Astrocyte (in vitro differentiated cells and primary cell): ENCODE data around the gene SCN8A. TPM values are rescaled to one million over a fixed set of nuclear protein-coding genes. Genes with fewer than 3 reads are reported as not detected.

Experiments
- DNase-seq: peaks from one replicate; pipeline ENCODE4 v3.0.0-alpha.2; 2010; ENCODE audit warnings: low read depth
- FAIRE-seq: peaks from 2 replicates; lab custom pipeline; 2011; peaks lifted over from hg19 to GRCh38; lab: Jason Lieb, UNC
- H2AFZ ChIP-seq: 2 replicates; pipeline ENCODE4 v1.6.0; 2012; ENCODE audit warnings: low read depth, low read length, inconsistent platforms
- H3K27ac ChIP-seq: 2 replicates; pipeline ENCODE4 v1.5.1; 2011; ENCODE audit warnings: low read depth, low read length, inconsistent platforms
- H3K27me3 ChIP-seq: 2 replicates; pipeline ENCODE4 v1.6.0; 2011; ENCODE audit warnings: low read length, inconsistent platforms; ENCODE audit not compliant: insufficient read depth
- H3K36me3 ChIP-seq: 2 replicates; pipeline ENCODE4 v1.5.1; 2011; ENCODE audit warnings: low read length, inconsistent platforms; ENCODE audit not compliant: insufficient read depth
- H3K4me1 ChIP-seq: 2 replicates; pipeline ENCODE4 v1.5.1; 2011; ENCODE audit warnings: low read length, inconsistent platforms; ENCODE audit not compliant: insufficient read depth
- H3K4me2 ChIP-seq: 2 replicates; pipeline ENCODE4 v1.6.0; 2012; ENCODE audit warnings: low read length, inconsistent platforms
- H3K4me3 ChIP-seq: 2 replicates; pipeline ENCODE4 v1.5.1; 2011; ENCODE audit warnings: low read depth, mild to moderate bottlenecking, low read length, inconsistent platforms; ENCODE audit not compliant: insufficient read depth
- H3K79me2 ChIP-seq: 2 replicates; pipeline ENCODE4 v1.6.0; 2012; ENCODE audit warnings: mild to moderate bottlenecking, low read length, inconsistent platforms; ENCODE audit not compliant: insufficient read depth
- H3K9ac ChIP-seq: 2 replicates; pipeline ENCODE4 v1.6.0; 2012; ENCODE audit warnings: mild to moderate bottlenecking, low read length, inconsistent platforms
- H3K9me3 ChIP-seq: 2 replicates; pipeline ENCODE4 v1.5.1; 2012; ENCODE audit warnings: low read depth, mild to moderate bottlenecking, low read length, inconsistent platforms; ENCODE audit not compliant: insufficient read depth
- H4K20me1 ChIP-seq: 2 replicates; pipeline ENCODE4 v1.6.0; 2012; ENCODE audit warnings: low read length, inconsistent platforms; ENCODE audit not compliant: insufficient read depth
- H3K27ac Mint-ChIP-seq: one replicate; pipeline ENCODE4 v1.8.0; 2021; ENCODE audit warnings: mild to moderate bottlenecking, mixed read lengths; ENCODE audit not compliant: unreplicated experiment
- H3K27me3 Mint-ChIP-seq: one replicate; pipeline ENCODE4 v1.8.0; 2021; ENCODE audit warnings: low read depth, mixed read lengths; ENCODE audit not compliant: unreplicated experiment
- H3K36me3 Mint-ChIP-seq: one replicate; pipeline ENCODE4 v1.8.0; 2021; ENCODE audit warnings: low read depth, mixed read lengths; ENCODE audit not compliant: unreplicated experiment
- H3K4me1 Mint-ChIP-seq: one replicate; pipeline ENCODE4 v1.8.0; 2021; ENCODE audit warnings: low read depth, mixed read lengths; ENCODE audit not compliant: unreplicated experiment
- H3K4me3 Mint-ChIP-seq: one replicate; pipeline ENCODE4 v1.8.0; 2021; ENCODE audit warnings: mild to moderate bottlenecking, moderate library complexity, mixed read lengths; ENCODE audit not compliant: unreplicated experiment
- H3K9me3 Mint-ChIP-seq: one replicate; pipeline ENCODE4 v1.8.0; 2021; ENCODE audit warnings: mild to moderate bottlenecking, mixed read lengths; ENCODE audit not compliant: unreplicated experiment
- CTCF ChIP-seq: IDR thresholded peaks from 2 replicates; pipeline ENCODE4 v1.5.1; 2011; ENCODE audit warnings: low read depth, mild to moderate bottlenecking, inconsistent platforms, low read length, moderate library complexity; ENCODE audit not compliant: insufficient read depth
- EZH2 ChIP-seq: IDR thresholded peaks from 2 replicates; pipeline ENCODE4 v1.6.1; 2012; ENCODE audit warnings: mild to moderate bottlenecking, low read length, inconsistent platforms; ENCODE audit not compliant: insufficient read depth
- total RNA-seq: library from RNA; stranded (reverse); gene quantifications from 2 replicates; pipeline ENCODE4 v1.2.1, GENCODE V29; 2021

The SCN8A gene
- total RNA-seq, 1 donor from 2014 or later: 6.5 TPM

GRCh38 chr12:51838036-51838435 is 247.0 kb downstream of the SCN8A start:
- H3K9me3 ChIP-seq: no peaks in the 10 kb centered on the region
- peaks cover 19% of the 10 kb centered on the region for H3K27me3 Mint-ChIP-seq
- no peak overlapping the region for H3K4me2 ChIP-seq
- DNase-seq: no peak
- TF ChIP-seq CTCF: no peak
- TF ChIP-seq EZH2: no peak
- H3K36me3 Mint-ChIP-seq: no peaks in the 10 kb centered on the region
- no peak overlapping the region for H3K27ac ChIP-seq
- H3K9ac ChIP-seq: no peak overlapping the region
- H2AFZ ChIP-seq: no peak overlapping the region
- peaks cover 14% of the 10 kb centered on the region for H3K4me1 Mint-ChIP-seq
- FAIRE-seq: no peak
- no peak overlapping the region for H3K4me3 ChIP-seq
- no peaks in the 10 kb centered on the region for H3K36me3 ChIP-seq
- H3K27me3 ChIP-seq: peaks cover 32% of the 10 kb centered on the region
- H3K4me1 ChIP-seq: no peaks in the 10 kb centered on the region
- H3K9me3 Mint-ChIP-seq: no peaks in the 10 kb centered on the region
- H3K27ac Mint-ChIP-seq: peak overlapping the region; percentile 53
- no peak overlapping the region for H3K4me3 Mint-ChIP-seq
- peaks cover 10% of the 10 kb centered on the region for H4K20me1 ChIP-seq
- no peaks in the 10 kb centered on the region for H3K79me2 ChIP-seq

DNA sequence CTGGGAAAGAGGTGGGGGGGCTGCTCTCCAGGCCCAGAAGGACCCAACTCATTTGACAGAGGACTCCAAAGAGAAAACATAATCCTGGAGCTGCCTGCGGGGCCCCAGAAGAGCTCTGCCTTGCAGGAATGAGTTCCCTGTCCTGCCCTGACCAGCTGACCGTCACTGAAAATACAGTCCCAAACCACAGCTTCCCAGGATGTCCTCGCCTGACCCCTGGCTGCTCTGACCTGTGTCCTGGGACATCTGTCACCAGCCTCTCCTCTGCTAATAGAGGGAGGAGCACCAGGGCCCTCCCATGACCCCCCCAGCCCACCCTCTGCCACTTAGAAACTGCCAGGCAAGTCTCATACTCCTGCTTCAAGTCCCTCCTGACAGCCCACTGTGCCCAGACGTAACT is 247.7 kb downstream of the SCN8A start:
- Mint-ChIP-seq H3K4me1 (peaks cover 14% of the 10 kb centered on the region), H3K27ac (no peak overlapping the region), H3K36me3 (no peaks in the 10 kb centered on the region), H3K9me3 (no peaks in the 10 kb centered on the region), H3K27me3 (peaks cover 19% of the 10 kb centered on the region), H3K4me3 (no peak overlapping the region)
- H3K4me2 ChIP-seq: no peak overlapping the region
- H3K4me3 ChIP-seq: no peak overlapping the region
- H3K9ac ChIP-seq: no peak overlapping the region
- peaks cover 10% of the 10 kb centered on the region for H4K20me1 ChIP-seq
- no peaks in the 10 kb centered on the region for H3K9me3 ChIP-seq
- H3K27me3 ChIP-seq: peaks cover 32% of the 10 kb centered on the region
- no peak for TF ChIP-seq CTCF
- no peak for TF ChIP-seq EZH2
- H3K79me2 ChIP-seq: no peaks in the 10 kb centered on the region
- H3K36me3 ChIP-seq: no peaks in the 10 kb centered on the region
- H3K27ac ChIP-seq: no peak overlapping the region
- DNase-seq (no peak), FAIRE-seq (no peak)
- H3K4me1 ChIP-seq: no peaks in the 10 kb centered on the region
- no peak overlapping the region for H2AFZ ChIP-seq

- no peaks in the 10 kb centered on the region for H3K4me1 ChIP-seq
- H3K9ac ChIP-seq: no peak overlapping the region
- no peaks in the 10 kb centered on the region for H3K9me3 ChIP-seq
- H3K4me2 ChIP-seq: no peak overlapping the region
- DNase-seq: no peak
- Mint-ChIP-seq H3K27me3 (peaks cover 22% of the 10 kb centered on the region), H3K4me1 (peaks cover 14% of the 10 kb centered on the region), H3K4me3 (no peak overlapping the region), H3K27ac (no peak overlapping the region), H3K9me3 (no peaks in the 10 kb centered on the region), H3K36me3 (no peaks in the 10 kb centered on the region)
- H3K27ac ChIP-seq: no peak overlapping the region
- no peaks in the 10 kb centered on the region for H3K36me3 ChIP-seq
- no peaks in the 10 kb centered on the region for H3K79me2 ChIP-seq
- TF ChIP-seq EZH2: no peak
- TF ChIP-seq CTCF: no peak
- peaks cover 33% of the 10 kb centered on the region for H3K27me3 ChIP-seq
- FAIRE-seq: no peak
- no peak overlapping the region for H2AFZ ChIP-seq
- no peak overlapping the region for H3K4me3 ChIP-seq
- peaks cover 16% of the 10 kb centered on the region for H4K20me1 ChIP-seq
Observed at GRCh38 chr12:51839310-51839947, 248.4 kb downstream of the SCN8A start.
